Activated CD4-positive, alpha-beta T cell treated with anti-CD3 and anti-CD28 coated beads for 24 hours (primary cell): ENCODE results near the gene ICOSLG.
"Not testable (repeated sequence)": the region's sequence is repeated elsewhere in the genome, so short reads cannot be mapped to it uniquely, and the experiment has no call there.

Experiments
- DNase-seq, 2 donors: peaks; one replicate each; pipeline ENCODE4 v3.0.0-alpha.2; 2020; ENCODE audit warnings: low read depth in 2 of 2

The ICOSLG gene

GRCh38 chr21:44181506-44181905, 59.2 kb downstream of the ICOSLG start:
- not testable (repeated sequence) for DNase-seq

DNA sequence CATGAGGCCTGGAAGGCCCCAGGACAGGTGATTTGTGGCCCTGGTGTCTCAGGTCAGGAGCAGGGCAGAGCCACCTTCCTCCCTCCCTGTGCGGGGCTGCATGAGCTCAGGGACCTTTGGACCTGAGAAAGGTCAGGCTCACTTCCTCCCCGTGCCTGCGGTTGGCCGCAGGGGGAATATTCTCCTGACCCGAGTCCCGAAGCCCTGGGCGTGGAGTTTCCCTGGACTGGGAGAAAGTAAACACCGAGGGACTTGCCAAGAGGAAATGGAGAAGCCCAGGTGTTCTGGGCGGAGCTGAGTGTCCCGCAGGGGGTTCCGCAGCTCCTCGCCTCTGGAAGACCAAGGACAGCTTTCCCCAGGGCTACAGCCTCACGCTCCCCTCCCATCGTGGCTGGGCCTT, 64.6 kb downstream of the ICOSLG start:
- DNase-seq, result not testable (repeated sequence)

DNA sequence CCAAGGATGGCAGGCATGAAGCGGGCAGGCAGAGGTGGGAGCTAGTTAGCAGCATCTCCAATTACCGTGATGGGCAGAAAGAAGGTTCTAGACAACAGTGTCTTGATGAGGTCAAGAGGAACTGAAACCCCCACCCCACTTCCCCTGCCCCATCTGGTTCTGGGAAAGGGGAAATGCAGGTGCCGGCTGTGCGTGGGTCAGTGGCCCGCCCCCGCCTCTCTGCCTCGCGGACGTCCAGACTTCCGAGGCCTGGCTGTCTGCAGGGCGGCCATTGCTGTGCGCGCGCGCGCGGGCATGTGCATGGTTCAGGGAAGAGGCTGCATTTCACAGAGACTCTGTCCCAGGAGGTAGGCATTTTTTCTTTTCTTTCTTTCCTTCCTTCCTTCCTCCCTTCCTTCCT, 65.6 kb downstream of the ICOSLG start:
- DNase-seq, result not testable (repeated sequence)
